Measurements from ENCODE around the gene KRTAP13-2. TPM values are rescaled to one million over a fixed set of nuclear protein-coding genes. Genes with fewer than 3 reads are reported as not detected.

Gene KRTAP13-2
- total RNA-seq, 4 donors from 2014 or later = not detected

DNA sequence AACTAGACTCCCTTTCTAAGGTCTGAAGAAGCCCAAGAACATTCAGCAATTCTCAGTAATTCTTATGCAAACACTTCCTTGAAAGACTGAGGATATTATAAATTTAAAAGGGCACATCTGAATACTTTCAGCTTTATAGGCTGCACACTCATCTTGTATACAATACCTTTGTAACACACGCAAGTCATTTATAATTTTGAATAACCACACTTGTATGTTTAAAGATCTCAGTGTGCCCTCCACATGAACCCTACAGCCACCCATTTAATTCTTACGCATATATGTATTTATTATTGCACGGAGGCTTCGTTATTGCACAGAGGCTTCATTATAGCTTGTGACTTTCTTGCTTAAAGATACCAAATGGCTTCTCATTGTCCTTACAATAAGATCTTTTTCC lies 33.4 kb downstream of the KRTAP13-2 start:
- no peaks in the 10 kb centered on the region for H3K27me3 ChIP-seq
- no peak overlapping the region for H3K4me3 ChIP-seq
- no peaks in the 10 kb centered on the region for H3K9me3 ChIP-seq
- no peak overlapping the region for H3K27ac ChIP-seq (replicated peaks in 1 of 4)
- no peaks in the 10 kb centered on the region for H3K4me1 ChIP-seq
- no peaks in the 10 kb centered on the region for H3K36me3 ChIP-seq
- intact Hi-C loops (cut with DNase I) = no loop called here
- DNase-seq (ENCODE audit: extremely low spot score) = no peak
- TF ChIP-seq EP300 (IDR thresholded peaks at IDR 0.05) = no peak
- no peak for TF ChIP-seq POLR2A (IDR thresholded peaks at IDR 0.05; ENCODE audit: low read depth)
- no peak for TF ChIP-seq CTCF (IDR thresholded peaks at IDR 0.05)
- no peak for TF ChIP-seq POLR2AphosphoS5 (IDR thresholded peaks at IDR 0.05)
- 60% methylated on average over 4 of the region's 4 CpGs for WGBS

DNA sequence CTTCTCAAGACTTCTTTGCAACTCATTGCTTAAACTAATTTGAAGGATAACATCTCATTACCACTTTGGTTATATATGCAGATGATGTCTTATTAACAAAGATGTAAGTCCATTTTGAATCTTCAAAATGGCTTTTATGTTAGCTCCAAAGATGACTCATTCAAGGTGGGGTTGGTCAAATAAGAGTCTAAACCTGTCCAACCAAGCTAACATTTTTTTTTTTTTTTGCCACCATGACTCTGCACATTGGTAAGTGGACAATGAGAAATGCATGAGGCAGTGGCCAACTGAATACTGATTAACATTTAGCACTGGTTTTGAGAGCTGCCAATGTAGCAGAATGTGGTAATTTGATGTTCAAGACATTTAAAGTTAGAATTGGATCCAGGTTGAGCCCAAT lies 34.3 kb downstream of the KRTAP13-2 start:
- TF ChIP-seq CTCF (IDR thresholded peaks at IDR 0.05) = no peak
- no peak for TF ChIP-seq POLR2AphosphoS5 (IDR thresholded peaks at IDR 0.05)
- TF ChIP-seq EP300 (IDR thresholded peaks at IDR 0.05) = no peak
- no peak for TF ChIP-seq POLR2A (IDR thresholded peaks at IDR 0.05; ENCODE audit: low read depth)
- H3K27ac ChIP-seq (replicated peaks in 1 of 4) = no peak overlapping the region
- H3K27me3 ChIP-seq = no peaks in the 10 kb centered on the region
- no peaks in the 10 kb centered on the region for H3K9me3 ChIP-seq
- intact Hi-C loops (cut with DNase I) = no loop called here
- no peak for DNase-seq (ENCODE audit: extremely low spot score)
- no peaks in the 10 kb centered on the region for H3K4me1 ChIP-seq
- no peaks in the 10 kb centered on the region for H3K36me3 ChIP-seq
- no peak overlapping the region for H3K4me3 ChIP-seq

- Histone ChIP-seq H3K9me3 (no peaks in the 10 kb centered on the region), H3K36me3 (no peaks in the 10 kb centered on the region), H3K4me1 (no peaks in the 10 kb centered on the region), H3K27ac (replicated peaks in 1 of 4) (no peak within 1 kb of the TSS), H3K27me3 (no peaks in the 10 kb centered on the region), H3K4me3 (no peak within 1 kb of the TSS)
- intact Hi-C loops (cut with DNase I) = no loop called here
- TF ChIP-seq POLR2A (IDR thresholded peaks at IDR 0.05; ENCODE audit: low read depth) (no peak), CTCF (IDR thresholded peaks at IDR 0.05) (no peak), POLR2AphosphoS5 (IDR thresholded peaks at IDR 0.05) (no peak), EP300 (IDR thresholded peaks at IDR 0.05) (no peak)
- 90% methylated on average over 6 of the region's 6 CpGs for WGBS
- no peak for DNase-seq (ENCODE audit: extremely low spot score)
These were observed 34.8 kb downstream of the KRTAP13-2 start, which contains the start of gene KRTAP27-1 for GRCh38 chr21:30337276-30337744. KRTAP27-1 (minus strand) TSS chr21:30337694; CDS start chr21:30337668, 26 bp downstream.

DNA sequence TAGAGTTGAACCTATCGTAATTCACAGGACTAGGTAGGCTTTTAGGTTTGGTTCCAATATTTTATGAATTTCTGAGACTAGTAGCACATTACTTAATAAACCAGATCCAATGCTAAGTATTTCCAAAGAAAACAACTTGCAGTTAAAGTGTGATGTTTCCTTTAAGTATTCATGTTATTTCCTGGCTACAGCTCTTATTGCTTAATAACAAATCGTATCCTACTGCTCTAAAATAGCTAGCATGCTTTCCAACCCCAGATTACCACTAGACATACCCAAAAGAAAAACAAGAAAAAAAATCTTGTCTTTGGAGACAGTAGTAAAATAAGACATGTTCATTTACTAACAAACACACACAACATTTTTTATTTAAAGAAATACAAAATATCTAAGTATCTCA lies 35.5 kb downstream of the KRTAP13-2 start:
- no peaks in the 10 kb centered on the region for H3K4me1 ChIP-seq
- no peaks in the 10 kb centered on the region for H3K9me3 ChIP-seq
- no peaks in the 10 kb centered on the region for H3K27me3 ChIP-seq
- H3K36me3 ChIP-seq = no peaks in the 10 kb centered on the region
- no peak for DNase-seq (ENCODE audit: extremely low spot score)
- intact Hi-C loops (cut with DNase I) = no loop called here
- TF ChIP-seq EP300 (IDR thresholded peaks at IDR 0.05) = no peak
- no peak for TF ChIP-seq POLR2AphosphoS5 (IDR thresholded peaks at IDR 0.05)
- no peak for TF ChIP-seq POLR2A (IDR thresholded peaks at IDR 0.05; ENCODE audit: low read depth)
- TF ChIP-seq CTCF (IDR thresholded peaks at IDR 0.05) = no peak
- H3K27ac ChIP-seq (replicated peaks in 1 of 4) = no peak overlapping the region
- H3K4me3 ChIP-seq = no peak overlapping the region
- 50% methylated on average over 2 of the region's 2 CpGs for WGBS

GRCh38 chr21:30333736-30334135 lies 38.3 kb downstream of the KRTAP13-2 start:
- TF ChIP-seq POLR2AphosphoS5 (IDR thresholded peaks at IDR 0.05) = no peak
- TF ChIP-seq EP300 (IDR thresholded peaks at IDR 0.05) = no peak
- TF ChIP-seq POLR2A (IDR thresholded peaks at IDR 0.05; ENCODE audit: low read depth) = no peak
- TF ChIP-seq CTCF (IDR thresholded peaks at IDR 0.05) = no peak
- H3K4me3 ChIP-seq = no peak overlapping the region
- no peak overlapping the region for H3K27ac ChIP-seq (replicated peaks in 1 of 4)
- intact Hi-C loops (cut with DNase I) = no loop called here
- H3K9me3 ChIP-seq = no peaks in the 10 kb centered on the region
- 71% methylated on average over 3 of the region's 3 CpGs for WGBS
- H3K36me3 ChIP-seq = no peaks in the 10 kb centered on the region
- H3K4me1 ChIP-seq = no peaks in the 10 kb centered on the region
- no peak for DNase-seq (ENCODE audit: extremely low spot score)
- H3K27me3 ChIP-seq = no peaks in the 10 kb centered on the region

Data from esophagus muscularis mucosa (tissue), 4 donors.